Gastrocnemius medialis (tissue), 4 donors: ENCODE results near the gene NEK8.

ENCODE experiments used
- CTCF ChIP-seq, 5 experiments: fragments of 450-650 bp in 3 of 5; fragments of 200-600 bp in 2 of 5; sonication (generic) in 2 of 5; IDR thresholded peaks in 4 of 5; conservative IDR thresholded peaks in 1 of 5; 1 replicate in 4 of 5; 2 replicates in 1 of 5; pipeline ENCODE4 v1.5.1; 2016 to 2019; ENCODE audit warnings: antibody characterized with exemption in 5 of 5, mild to moderate bottlenecking in 3 of 5, moderate library complexity in 3 of 5
- POLR2A ChIP-seq, 2 donors: fragments of 450-650 bp; IDR thresholded peaks; one replicate each; pipeline ENCODE4 v1.6.1; 2017; ENCODE audit warnings: antibody characterized with exemption in 2 of 2, mild to moderate bottlenecking in 2 of 2, moderate library complexity in 2 of 2

GRCh38 chr17:28744972-28745785 lies 16.6 kb downstream of the NEK8 start:
- TF ChIP-seq CTCF (IDR thresholded peaks at IDR 0.05 in 4 of 5, conservative IDR thresholded peaks at IDR 0.05 in 1 of 5) (no peak), POLR2A (IDR thresholded peaks at IDR 0.05) (no peak)
